ENCODE results near the gene CTIF.

DNA sequence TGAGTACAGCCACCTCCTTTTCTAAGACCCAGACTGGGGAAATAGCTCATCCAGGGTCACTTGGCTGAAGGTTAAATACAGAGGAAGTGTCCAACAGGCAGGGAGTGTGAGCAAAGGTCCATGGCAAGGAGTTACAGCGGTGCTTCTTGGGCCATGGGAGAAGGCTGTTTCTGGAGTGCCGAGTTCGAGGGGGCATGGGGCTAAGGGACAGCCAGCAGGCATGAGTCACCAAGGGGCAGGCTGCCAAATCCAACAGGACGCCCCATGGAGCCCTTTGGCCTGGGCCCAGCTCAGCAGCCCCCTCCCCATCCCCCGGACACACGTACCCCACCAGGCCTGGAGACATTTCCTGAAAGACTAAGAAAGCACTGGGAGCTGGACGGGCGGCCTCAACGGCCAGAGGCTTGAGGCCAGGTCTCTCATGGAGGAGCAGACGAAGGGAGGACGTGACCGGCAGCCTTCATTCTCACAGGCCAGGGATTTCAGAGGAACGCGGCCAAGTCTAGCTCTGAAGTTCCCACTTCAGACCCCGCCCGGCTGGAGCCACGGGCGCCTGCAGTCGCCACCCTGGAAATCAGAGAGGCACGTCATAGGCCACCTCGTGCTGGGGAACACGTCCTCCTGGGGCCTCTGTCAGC, 251.5 kb downstream of the CTIF start:
- TF ChIP-seq, protein P1, sequence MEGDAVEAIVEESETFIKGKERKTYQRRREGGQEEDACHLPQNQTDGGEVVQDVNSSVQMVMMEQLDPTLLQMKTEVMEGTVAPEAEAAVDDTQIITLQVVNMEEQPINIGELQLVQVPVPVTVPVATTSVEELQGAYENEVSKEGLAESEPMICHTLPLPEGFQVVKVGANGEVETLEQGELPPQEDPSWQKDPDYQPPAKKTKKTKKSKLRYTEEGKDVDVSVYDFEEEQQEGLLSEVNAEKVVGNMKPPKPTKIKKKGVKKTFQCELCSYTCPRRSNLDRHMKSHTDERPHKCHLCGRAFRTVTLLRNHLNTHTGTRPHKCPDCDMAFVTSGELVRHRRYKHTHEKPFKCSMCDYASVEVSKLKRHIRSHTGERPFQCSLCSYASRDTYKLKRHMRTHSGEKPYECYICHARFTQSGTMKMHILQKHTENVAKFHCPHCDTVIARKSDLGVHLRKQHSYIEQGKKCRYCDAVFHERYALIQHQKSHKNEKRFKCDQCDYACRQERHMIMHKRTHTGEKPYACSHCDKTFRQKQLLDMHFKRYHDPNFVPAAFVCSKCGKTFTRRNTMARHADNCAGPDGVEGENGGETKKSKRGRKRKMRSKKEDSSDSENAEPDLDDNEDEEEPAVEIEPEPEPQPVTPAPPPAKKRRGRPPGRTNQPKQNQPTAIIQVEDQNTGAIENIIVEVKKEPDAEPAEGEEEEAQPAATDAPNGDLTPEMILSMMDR (IDR thresholded peaks at IDR 0.05) = no peak
- TF ChIP-seq EP300 (IDR thresholded peaks at IDR 0.05) (no peak), POLR2A (IDR thresholded peaks at IDR 0.05) (no peak)
